ENCODE measurements around the gene RRP1B. TPM values are rescaled to one million over a fixed set of nuclear protein-coding genes. Genes with fewer than 3 reads are reported as not detected.

The RRP1B gene
- total and polyA plus RNA-seq, 2 of the 13 experiments (the other 11 are each of a cell fraction or from before 2014, with no cell fraction given), result 16.3 to 46.2 TPM

GRCh38 chr21:43690346-43690745, 31.0 kb downstream of the RRP1B start (continued):
- TF ChIP-seq, protein P1, sequence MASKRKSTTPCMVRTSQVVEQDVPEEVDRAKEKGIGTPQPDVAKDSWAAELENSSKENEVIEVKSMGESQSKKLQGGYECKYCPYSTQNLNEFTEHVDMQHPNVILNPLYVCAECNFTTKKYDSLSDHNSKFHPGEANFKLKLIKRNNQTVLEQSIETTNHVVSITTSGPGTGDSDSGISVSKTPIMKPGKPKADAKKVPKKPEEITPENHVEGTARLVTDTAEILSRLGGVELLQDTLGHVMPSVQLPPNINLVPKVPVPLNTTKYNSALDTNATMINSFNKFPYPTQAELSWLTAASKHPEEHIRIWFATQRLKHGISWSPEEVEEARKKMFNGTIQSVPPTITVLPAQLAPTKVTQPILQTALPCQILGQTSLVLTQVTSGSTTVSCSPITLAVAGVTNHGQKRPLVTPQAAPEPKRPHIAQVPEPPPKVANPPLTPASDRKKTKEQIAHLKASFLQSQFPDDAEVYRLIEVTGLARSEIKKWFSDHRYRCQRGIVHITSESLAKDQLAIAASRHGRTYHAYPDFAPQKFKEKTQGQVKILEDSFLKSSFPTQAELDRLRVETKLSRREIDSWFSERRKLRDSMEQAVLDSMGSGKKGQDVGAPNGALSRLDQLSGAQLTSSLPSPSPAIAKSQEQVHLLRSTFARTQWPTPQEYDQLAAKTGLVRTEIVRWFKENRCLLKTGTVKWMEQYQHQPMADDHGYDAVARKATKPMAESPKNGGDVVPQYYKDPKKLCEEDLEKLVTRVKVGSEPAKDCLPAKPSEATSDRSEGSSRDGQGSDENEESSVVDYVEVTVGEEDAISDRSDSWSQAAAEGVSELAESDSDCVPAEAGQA (IDR thresholded peaks at IDR 0.05; ENCODE audit: low read depth), result no peak
- TF ChIP-seq, protein P1 (CRISPR knock-in tag; IDR thresholded peaks at IDR 0.05; ENCODE audit: borderline replicate concordance), result no peak
- TF ChIP-seq ARHGAP35 (CRISPR knock-in tag; IDR thresholded peaks at IDR 0.05; ENCODE audit: borderline replicate concordance), result no peak
- TF ChIP-seq, protein P2, sequence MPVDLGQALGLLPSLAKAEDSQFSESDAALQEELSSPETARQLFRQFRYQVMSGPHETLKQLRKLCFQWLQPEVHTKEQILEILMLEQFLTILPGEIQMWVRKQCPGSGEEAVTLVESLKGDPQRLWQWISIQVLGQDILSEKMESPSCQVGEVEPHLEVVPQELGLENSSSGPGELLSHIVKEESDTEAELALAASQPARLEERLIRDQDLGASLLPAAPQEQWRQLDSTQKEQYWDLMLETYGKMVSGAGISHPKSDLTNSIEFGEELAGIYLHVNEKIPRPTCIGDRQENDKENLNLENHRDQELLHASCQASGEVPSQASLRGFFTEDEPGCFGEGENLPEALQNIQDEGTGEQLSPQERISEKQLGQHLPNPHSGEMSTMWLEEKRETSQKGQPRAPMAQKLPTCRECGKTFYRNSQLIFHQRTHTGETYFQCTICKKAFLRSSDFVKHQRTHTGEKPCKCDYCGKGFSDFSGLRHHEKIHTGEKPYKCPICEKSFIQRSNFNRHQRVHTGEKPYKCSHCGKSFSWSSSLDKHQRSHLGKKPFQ (CRISPR knock-in tag; IDR thresholded peaks at IDR 0.05; ENCODE audit: insufficient replicate concordance), result no peak
